Stimulated activated CD8-positive, alpha-beta memory T cell treated with anti-CD3 and anti-CD28 coated beads, Interleukin-4, amount 100 ng/mL, for 4 hours (primary cell): ENCODE data around the gene GBA2.

Source experiments
- DNase-seq, 2 donors: peaks; one replicate each; pipeline ENCODE4 v3.0.0-alpha.2; 2020; ENCODE audit warnings: low read depth in 2 of 2, low spot score in 1 of 2

The GBA2 gene

GRCh38 chr9:35738924-35739323, 10.1 kb downstream of the GBA2 start:
- DNase-seq = no peak

GRCh38 chr9:35738186-35738585, 10.8 kb downstream of the GBA2 start:
- no peak for DNase-seq

GRCh38 chr9:35737143-35737542, 11.9 kb downstream of the GBA2 start:
- no peak for DNase-seq

- DNase-seq = peak; percentile 27 to 45
Measured at GRCh38 chr9:35736201-35736633, 12.8 kb downstream of the GBA2 start.

- DNase-seq = no peak
Measured at GRCh38 chr9:35734096-35734495, 14.9 kb downstream of the GBA2 start.

GRCh38 chr9:35732800-35733541, 16.1 kb downstream of the GBA2 start:
- DNase-seq = no peak

GRCh38 chr9:35732185-35732799, 16.7 kb downstream of the GBA2 start, which contains the start of the genes CREB3 and TLN1:
Gene CREB3, plus strand, starts transcription at chr9:35732666. Its CDS starts 107 bp downstream, at chr9:35732773.
Gene TLN1, minus strand, starts transcription at chr9:35732195. Its CDS starts 6,501 bp downstream, at chr9:35725694.
- DNase-seq = peak; percentile 87 to 94

- no peak for DNase-seq
Measured at GRCh38 chr9:35731415-35732184, 17.4 kb downstream of the GBA2 start.

- no peak for DNase-seq
Measured at GRCh38 chr9:35730486-35730854, 18.6 kb downstream of the GBA2 start.

GRCh38 chr9:35729700-35730485, 19.1 kb downstream of the GBA2 start:
- no peak for DNase-seq

GRCh38 chr9:35729101-35729500, 19.9 kb downstream of the GBA2 start:
- DNase-seq = no peak

GRCh38 chr9:35728041-35728971, 20.7 kb downstream of the GBA2 start:
- DNase-seq = no peak

GRCh38 chr9:35727676-35728040, 21.4 kb downstream of the GBA2 start:
- DNase-seq = no peak

- DNase-seq = no peak
Measured at GRCh38 chr9:35726931-35727330, 22.1 kb downstream of the GBA2 start.

GRCh38 chr9:35725362-35725761, 23.7 kb downstream of the GBA2 start:
- no peak for DNase-seq

- DNase-seq = no peak
Measured at GRCh38 chr9:35723908-35724307, 25.1 kb downstream of the GBA2 start.

- no peak for DNase-seq
Measured at GRCh38 chr9:35723426-35723825, 25.6 kb downstream of the GBA2 start.

- DNase-seq = no peak
Measured at GRCh38 chr9:35719546-35719945, 29.5 kb downstream of the GBA2 start.

- DNase-seq = no peak
Measured at GRCh38 chr9:35718721-35719511, 30.1 kb downstream of the GBA2 start.
